ENCODE data around the gene ERCC1. TPM values are rescaled to one million over a fixed set of nuclear protein-coding genes. Genes with fewer than 3 reads are reported as not detected.

The ERCC1 gene
- total and polyA plus RNA-seq, 2 of the 13 experiments (the other 11 are each of a cell fraction or from before 2014, with no cell fraction given) = 40.0 to 66.4 TPM

DNA sequence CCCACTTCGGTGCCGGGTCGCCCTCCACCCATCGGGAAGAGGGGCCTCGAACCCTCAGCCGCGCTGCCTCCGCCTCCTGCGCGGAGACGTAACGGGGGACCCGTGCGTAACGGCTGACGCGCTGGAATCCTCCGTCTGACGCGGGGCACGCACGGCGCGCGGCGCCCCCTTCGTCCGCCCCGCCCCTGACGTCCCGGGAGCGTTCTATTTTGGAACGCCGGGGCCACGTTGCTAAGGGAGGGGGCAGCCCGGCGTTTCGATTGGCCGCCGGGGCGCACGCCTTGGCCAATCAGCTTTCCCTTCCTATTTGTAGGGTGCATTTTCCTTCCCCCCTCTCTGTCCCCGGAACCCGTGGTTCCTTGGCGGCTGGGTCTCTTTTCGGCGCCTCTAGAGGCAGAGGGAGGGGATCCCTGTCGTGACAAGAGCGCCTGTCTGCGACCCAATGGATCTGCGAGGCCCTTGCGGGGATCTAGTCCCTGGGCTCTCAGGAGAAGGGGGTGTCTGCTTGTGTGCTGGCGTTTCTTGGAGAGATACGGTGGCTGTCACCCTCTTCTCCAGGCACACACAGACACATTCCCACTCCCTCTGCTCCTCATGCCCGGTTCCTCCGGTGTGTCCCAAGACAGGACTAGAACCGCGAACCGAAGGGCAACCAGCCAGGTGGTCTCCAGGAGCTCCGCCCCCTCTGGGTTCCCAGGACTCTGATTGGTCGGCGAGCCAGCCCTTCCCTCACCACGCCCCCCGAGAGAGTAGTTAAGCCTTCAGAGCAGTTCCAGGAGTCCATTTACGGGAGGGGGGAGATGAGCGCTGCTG lies 45.6 kb upstream of the ERCC1 start (continued):
- TF ChIP-seq, protein P1, sequence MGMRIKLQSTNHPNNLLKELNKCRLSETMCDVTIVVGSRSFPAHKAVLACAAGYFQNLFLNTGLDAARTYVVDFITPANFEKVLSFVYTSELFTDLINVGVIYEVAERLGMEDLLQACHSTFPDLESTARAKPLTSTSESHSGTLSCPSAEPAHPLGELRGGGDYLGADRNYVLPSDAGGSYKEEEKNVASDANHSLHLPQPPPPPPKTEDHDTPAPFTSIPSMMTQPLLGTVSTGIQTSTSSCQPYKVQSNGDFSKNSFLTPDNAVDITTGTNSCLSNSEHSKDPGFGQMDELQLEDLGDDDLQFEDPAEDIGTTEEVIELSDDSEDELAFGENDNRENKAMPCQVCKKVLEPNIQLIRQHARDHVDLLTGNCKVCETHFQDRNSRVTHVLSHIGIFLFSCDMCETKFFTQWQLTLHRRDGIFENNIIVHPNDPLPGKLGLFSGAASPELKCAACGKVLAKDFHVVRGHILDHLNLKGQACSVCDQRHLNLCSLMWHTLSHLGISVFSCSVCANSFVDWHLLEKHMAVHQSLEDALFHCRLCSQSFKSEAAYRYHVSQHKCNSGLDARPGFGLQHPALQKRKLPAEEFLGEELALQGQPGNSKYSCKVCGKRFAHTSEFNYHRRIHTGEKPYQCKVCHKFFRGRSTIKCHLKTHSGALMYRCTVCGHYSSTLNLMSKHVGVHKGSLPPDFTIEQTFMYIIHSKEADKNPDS (CRISPR knock-in tag; IDR thresholded peaks at IDR 0.05) = no peak; the same call in 1 of the 2 replicates
- TF ChIP-seq CBX2 (IDR thresholded peaks at IDR 0.05; ENCODE audit: low read depth, low read length) (peak; percentile 57; the same call in 1 of the 2 replicates), CBX2 (CRISPR knock-in tag; IDR thresholded peaks at IDR 0.05; ENCODE audit: low read depth) (no peak), ZNF605 (CRISPR knock-in tag; IDR thresholded peaks at IDR 0.05) (peak; percentile 70), DMAP1 (CRISPR knock-in tag; IDR thresholded peaks at IDR 0.05) (peak; percentile 76; the same call in 1 of the 2 replicates), ZSCAN21 (CRISPR knock-in tag; IDR thresholded peaks at IDR 0.05; ENCODE audit: borderline replicate concordance) (no peak; the same call in 1 of the 2 replicates), GATAD1 (CRISPR knock-in tag; IDR thresholded peaks at IDR 0.05) (peak; percentile 86), BRCA1 (CRISPR knock-in tag; IDR thresholded peaks at IDR 0.05) (0 out of 2 replicates have a peak, but pooled peaks have one; percentile 28), ZNF350 (CRISPR knock-in tag; IDR thresholded peaks at IDR 0.05; ENCODE audit: borderline replicate concordance, low read depth) (peak; percentile 38; the same call in 1 of the 2 replicates), ZNF615 (CRISPR knock-in tag; IDR thresholded peaks at IDR 0.05; ENCODE audit: borderline replicate concordance) (no peak), ZFP37 (CRISPR knock-in tag; IDR thresholded peaks at IDR 0.05; ENCODE audit: borderline replicate concordance) (no peak), ZNF564 (CRISPR knock-in tag; IDR thresholded peaks at IDR 0.05) (peak; percentile 67; the same call in 1 of the 2 replicates), RBAK (CRISPR knock-in tag; IDR thresholded peaks at IDR 0.05) (no peak), ZNF432 (CRISPR knock-in tag; IDR thresholded peaks at IDR 0.05; ENCODE audit: borderline replicate concordance) (no peak), ZNF552 (CRISPR knock-in tag; IDR thresholded peaks at IDR 0.05; ENCODE audit: borderline replicate concordance) (no peak), BCL6 (CRISPR knock-in tag; IDR thresholded peaks at IDR 0.05) (peak; percentile 23; the same call in 1 of the 2 replicates), ZFP36L2 (CRISPR knock-in tag; IDR thresholded peaks at IDR 0.05) (no peak), MBD4 (IDR thresholded peaks at IDR 0.05; ENCODE audit: borderline replicate concordance, low read length) (no peak), ELF4 (CRISPR knock-in tag; IDR thresholded peaks at IDR 0.05; ENCODE audit: borderline replicate concordance) (0 out of 2 replicates have a peak, but pooled peaks have one; percentile 41), ZNF772 (CRISPR knock-in tag; IDR thresholded peaks at IDR 0.05) (peak; percentile 87)
- TF ChIP-seq, protein P2, sequence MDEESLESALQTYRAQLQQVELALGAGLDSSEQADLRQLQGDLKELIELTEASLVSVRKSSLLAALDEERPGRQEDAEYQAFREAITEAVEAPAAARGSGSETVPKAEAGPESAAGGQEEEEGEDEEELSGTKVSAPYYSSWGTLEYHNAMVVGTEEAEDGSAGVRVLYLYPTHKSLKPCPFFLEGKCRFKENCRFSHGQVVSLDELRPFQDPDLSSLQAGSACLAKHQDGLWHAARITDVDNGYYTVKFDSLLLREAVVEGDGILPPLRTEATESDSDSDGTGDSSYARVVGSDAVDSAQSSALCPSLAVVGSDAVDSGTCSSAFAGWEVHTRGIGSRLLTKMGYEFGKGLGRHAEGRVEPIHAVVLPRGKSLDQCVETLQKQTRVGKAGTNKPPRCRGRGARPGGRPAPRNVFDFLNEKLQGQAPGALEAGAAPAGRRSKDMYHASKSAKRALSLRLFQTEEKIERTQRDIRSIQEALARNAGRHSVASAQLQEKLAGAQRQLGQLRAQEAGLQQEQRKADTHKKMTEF (CRISPR knock-in tag; IDR thresholded peaks at IDR 0.05) = peak; percentile 63
- TF ChIP-seq, protein P3, sequence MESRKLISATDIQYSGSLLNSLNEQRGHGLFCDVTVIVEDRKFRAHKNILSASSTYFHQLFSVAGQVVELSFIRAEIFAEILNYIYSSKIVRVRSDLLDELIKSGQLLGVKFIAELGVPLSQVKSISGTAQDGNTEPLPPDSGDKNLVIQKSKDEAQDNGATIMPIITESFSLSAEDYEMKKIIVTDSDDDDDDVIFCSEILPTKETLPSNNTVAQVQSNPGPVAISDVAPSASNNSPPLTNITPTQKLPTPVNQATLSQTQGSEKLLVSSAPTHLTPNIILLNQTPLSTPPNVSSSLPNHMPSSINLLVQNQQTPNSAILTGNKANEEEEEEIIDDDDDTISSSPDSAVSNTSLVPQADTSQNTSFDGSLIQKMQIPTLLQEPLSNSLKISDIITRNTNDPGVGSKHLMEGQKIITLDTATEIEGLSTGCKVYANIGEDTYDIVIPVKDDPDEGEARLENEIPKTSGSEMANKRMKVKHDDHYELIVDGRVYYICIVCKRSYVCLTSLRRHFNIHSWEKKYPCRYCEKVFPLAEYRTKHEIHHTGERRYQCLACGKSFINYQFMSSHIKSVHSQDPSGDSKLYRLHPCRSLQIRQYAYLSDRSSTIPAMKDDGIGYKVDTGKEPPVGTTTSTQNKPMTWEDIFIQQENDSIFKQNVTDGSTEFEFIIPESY (CRISPR knock-in tag; IDR thresholded peaks at IDR 0.05) = no peak; the same call in 1 of the 2 replicates
